Measurements from ENCODE around the gene LAMC3. TPM values are rescaled to one million over a fixed set of nuclear protein-coding genes. Genes with fewer than 3 reads are reported as not detected.

LAMC3 gene
- total RNA-seq, 2 donors from 2014 or later: 16.7 to 41.2 TPM

- Mint-ChIP-seq H3K36me3 (ENCODE audit: low read depth) (peaks cover 18% of the 10 kb centered on the region), H3K9me3 (no peaks in the 10 kb centered on the region), H3K27ac (no peak overlapping the region), H3K27me3 (ENCODE audit: insufficient read depth) (no peaks in the 10 kb centered on the region), H3K4me3 (no peak overlapping the region), H3K4me1 (no peaks in the 10 kb centered on the region)
- Histone ChIP-seq H3K4me1 (ENCODE audit: control insufficient read depth, insufficient read depth, low read length) (no peaks in the 10 kb centered on the region), H3K9ac (ENCODE audit: extremely low read depth, low read length, poor library complexity, severe bottlenecking) (no peak overlapping the region), H3K36me3 (ENCODE audit: control insufficient read depth, insufficient read depth, low read length) (no peaks in the 10 kb centered on the region), H3K4me3 (ENCODE audit: low read length) (no peak overlapping the region), H3K27me3 (ENCODE audit: control insufficient read depth, insufficient read depth, low read length, poor library complexity, severe bottlenecking) (no peaks in the 10 kb centered on the region), H3K27ac (ENCODE audit: low read depth, low read length) (no peak overlapping the region), H3K9me3 (ENCODE audit: control insufficient read depth, low read length) (no peaks in the 10 kb centered on the region)
- 93 to 98% methylated on average over 8 to 9 of the region's 9 CpGs for WGBS, 2 experiments (ENCODE audit: insufficient coverage in 1 of 2, insufficient read length in 1 of 2)
- no peak for TF ChIP-seq CTCF (conservative IDR thresholded peaks at IDR 0.05)
- DNase-seq: no peak
Observed at GRCh38 chr9:131081868-131082267, 72.9 kb downstream of the LAMC3 start.

- Mint-ChIP-seq H3K27me3 (ENCODE audit: insufficient read depth) (no peaks in the 10 kb centered on the region), H3K4me3 (no peak overlapping the region), H3K4me1 (no peaks in the 10 kb centered on the region), H3K36me3 (ENCODE audit: low read depth) (peaks cover 20% of the 10 kb centered on the region), H3K9me3 (no peaks in the 10 kb centered on the region), H3K27ac (no peak overlapping the region)
- no peak overlapping the region for H3K27ac ChIP-seq (ENCODE audit: low read depth, low read length)
- H3K9ac ChIP-seq (ENCODE audit: extremely low read depth, low read length, poor library complexity, severe bottlenecking): no peak overlapping the region
- no peak for TF ChIP-seq CTCF (conservative IDR thresholded peaks at IDR 0.05)
- WGBS, 2 experiments (ENCODE audit: insufficient coverage in 1 of 2, insufficient read length in 1 of 2): 72 to 79% methylated on average over 9 to 11 of the region's 11 CpGs
- DNase-seq: no peak
- no peaks in the 10 kb centered on the region for H3K36me3 ChIP-seq (ENCODE audit: control insufficient read depth, insufficient read depth, low read length)
- no peaks in the 10 kb centered on the region for H3K27me3 ChIP-seq (ENCODE audit: control insufficient read depth, insufficient read depth, low read length, poor library complexity, severe bottlenecking)
- no peaks in the 10 kb centered on the region for H3K4me1 ChIP-seq (ENCODE audit: control insufficient read depth, insufficient read depth, low read length)
- H3K9me3 ChIP-seq (ENCODE audit: control insufficient read depth, low read length): no peaks in the 10 kb centered on the region
- no peak overlapping the region for H3K4me3 ChIP-seq (ENCODE audit: low read length)
Observed at GRCh38 chr9:131082774-131083512, 74.0 kb downstream of the LAMC3 start.

- H3K36me3 ChIP-seq (ENCODE audit: control insufficient read depth, insufficient read depth, low read length): no peaks in the 10 kb centered on the region
- no peak overlapping the region for H3K4me3 Mint-ChIP-seq
- H3K4me3 ChIP-seq (ENCODE audit: low read length): no peak overlapping the region
- H3K9me3 Mint-ChIP-seq: no peaks in the 10 kb centered on the region
- H3K4me1 ChIP-seq (ENCODE audit: control insufficient read depth, insufficient read depth, low read length): no peaks in the 10 kb centered on the region
- peaks cover 20% of the 10 kb centered on the region for H3K36me3 Mint-ChIP-seq (ENCODE audit: low read depth)
- no peak for TF ChIP-seq CTCF (conservative IDR thresholded peaks at IDR 0.05)
- no peaks in the 10 kb centered on the region for H3K27me3 ChIP-seq (ENCODE audit: control insufficient read depth, insufficient read depth, low read length, poor library complexity, severe bottlenecking)
- H3K27ac Mint-ChIP-seq: no peak overlapping the region
- DNase-seq: no peak
- H3K9me3 ChIP-seq (ENCODE audit: control insufficient read depth, low read length): no peaks in the 10 kb centered on the region
- H3K27ac ChIP-seq (ENCODE audit: low read depth, low read length): no peak overlapping the region
- no peaks in the 10 kb centered on the region for H3K27me3 Mint-ChIP-seq (ENCODE audit: insufficient read depth)
- H3K4me1 Mint-ChIP-seq: no peaks in the 10 kb centered on the region
- no peak overlapping the region for H3K9ac ChIP-seq (ENCODE audit: extremely low read depth, low read length, poor library complexity, severe bottlenecking)
- 89 to 93% methylated on average over 7 to 8 of the region's 8 CpGs for WGBS, 2 experiments (ENCODE audit: insufficient coverage in 1 of 2, insufficient read length in 1 of 2)
Observed at GRCh38 chr9:131084661-131085369, 75.8 kb downstream of the LAMC3 start.

All from endodermal cell (in vitro differentiated cells).